ENCODE data around the gene TNS1. TPM values are rescaled to one million over a fixed set of nuclear protein-coding genes. Genes with fewer than 3 reads are reported as not detected.

Gene TNS1
- total and polyA plus RNA-seq, 2 donors (not counting 1 experiment from before 2014, with no cell fraction given): 0.10 to 0.86 TPM

DNA sequence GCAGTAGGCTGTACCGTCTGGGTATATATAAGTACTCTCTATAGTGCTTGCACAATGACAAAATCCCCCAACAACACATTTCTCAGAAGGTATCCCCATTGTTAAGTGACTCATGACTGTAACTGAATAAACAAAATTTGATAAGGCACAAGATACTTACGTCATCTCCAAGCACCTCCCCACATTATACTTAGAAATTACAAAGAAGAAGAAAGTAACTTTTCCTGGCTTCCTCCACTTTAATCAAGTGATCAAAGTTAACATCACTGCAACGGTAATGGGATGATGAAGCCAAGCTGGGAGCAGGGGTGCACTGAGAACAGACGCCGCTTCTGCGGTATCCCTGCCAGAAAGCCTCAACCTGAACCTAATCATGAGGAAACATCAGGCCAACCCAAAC is 9.7 kb downstream of the TNS1 start:
- no peak for TF ChIP-seq CTCF (IDR thresholded peaks at IDR 0.05)
- no peak for TF ChIP-seq EZH2 (IDR thresholded peaks at IDR 0.05; ENCODE audit: borderline replicate concordance, insufficient read depth, low read depth, low read length, poor library complexity, severe bottlenecking)
- intact Hi-C loops (cut with micrococcal nuclease): no loop called here
- Histone ChIP-seq H3K79me2 (ENCODE audit: control insufficient read depth, insufficient read depth, low read length) (no peaks in the 10 kb centered on the region), H3K9me3 (ENCODE audit: control extremely low read depth in 1 of 3, control insufficient read depth in 2 of 3, insufficient read depth in 1 of 3, low read length in 2 of 3) (no peaks in the 10 kb centered on the region), H3K4me3 (ENCODE audit: control extremely low read depth in 1 of 5, extremely low read depth in 1 of 5, insufficient read depth in 1 of 5, low read depth in 2 of 5, low read length in 4 of 5) (no peak overlapping the region), H3K27ac (ENCODE audit: low read length in 2 of 2) (no peak overlapping the region), H3K9ac (ENCODE audit: low read length) (no peak overlapping the region), H3K4me2 (replicated peaks; ENCODE audit: low read depth, low read length, poor library complexity, severe bottlenecking) (no peak overlapping the region), H3K36me3 (replicated peaks in 1 of 2; ENCODE audit: control extremely low read depth in 1 of 2, control insufficient read depth in 1 of 2, extremely low read depth in 1 of 2, insufficient read depth in 2 of 2, low read length in 1 of 2) (no peaks in the 10 kb centered on the region), H3K4me1 (ENCODE audit: control insufficient read depth in 2 of 2, insufficient read depth in 2 of 2, low read length in 2 of 2) (no peaks in the 10 kb centered on the region), H4K20me1 (ENCODE audit: control insufficient read depth, insufficient read depth, low read length, poor library complexity, severe bottlenecking) (no peaks in the 10 kb centered on the region), H2AFZ (ENCODE audit: insufficient read depth, low read depth, low read length, poor library complexity, severe bottlenecking) (no peak overlapping the region), H3K27me3 (replicated peaks in 1 of 4; ENCODE audit: control extremely low read depth in 1 of 4, control insufficient read depth in 3 of 4, insufficient read depth in 4 of 4, low read length in 3 of 4) (peaks cover 0 to 3% (median 0%) of the 10 kb centered on the region in 4 experiments)
- DNase-seq: no peak
- CTCF ChIA-PET: interaction anchor here (1.1 to 6.9 kb wide), 8 partner anchors 8 to 210 kb away, joined by 3 to 60 read pairs (median 8); partner anchors contain the start of gene RUFY4
- Mint-ChIP-seq H3K27me3 (peaks cover 34% of the 10 kb centered on the region), H3K4me3 (no peak overlapping the region), H3K27ac (no peak overlapping the region), H3K9me3 (ENCODE audit: insufficient read depth) (no peaks in the 10 kb centered on the region), H3K4me1 (no peaks in the 10 kb centered on the region)
- ATAC-seq (ENCODE audit: low read depth): no peak
- POLR2A ChIA-PET: no interaction called here
- WGBS (ENCODE audit: insufficient coverage): 95% methylated on average over 3 of the region's 6 CpGs

DNA sequence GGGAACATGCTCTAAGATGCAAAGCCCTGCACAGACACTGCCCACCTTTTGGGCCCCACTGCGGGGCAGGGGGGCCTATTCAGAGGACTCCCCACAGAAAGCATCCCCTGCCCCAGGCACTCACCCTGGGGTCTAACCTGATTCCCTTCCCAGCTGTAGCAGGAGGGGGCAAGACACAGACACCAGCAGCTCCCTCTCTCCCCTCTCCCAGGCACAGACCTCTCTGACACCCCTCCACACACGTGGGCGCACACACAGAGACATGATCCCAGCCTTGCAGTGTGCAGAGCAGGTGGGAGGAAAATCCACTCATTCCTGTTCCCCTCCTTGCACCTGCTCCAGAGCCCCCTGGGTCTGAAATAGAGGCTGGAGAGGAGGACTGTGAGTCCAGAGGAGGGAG is 10.7 kb downstream of the TNS1 start:
- intact Hi-C loops (cut with micrococcal nuclease): no loop called here
- TF ChIP-seq EZH2 (IDR thresholded peaks at IDR 0.05; ENCODE audit: borderline replicate concordance, insufficient read depth, low read depth, low read length, poor library complexity, severe bottlenecking): no peak
- Histone ChIP-seq H3K4me2 (replicated peaks; ENCODE audit: low read depth, low read length, poor library complexity, severe bottlenecking) (no peak overlapping the region), H3K4me3 (ENCODE audit: control extremely low read depth in 1 of 5, extremely low read depth in 1 of 5, insufficient read depth in 1 of 5, low read depth in 2 of 5, low read length in 4 of 5) (no peak overlapping the region), H3K79me2 (ENCODE audit: control insufficient read depth, insufficient read depth, low read length) (no peaks in the 10 kb centered on the region), H3K9ac (ENCODE audit: low read length) (no peak overlapping the region), H3K9me3 (ENCODE audit: control extremely low read depth in 1 of 3, control insufficient read depth in 2 of 3, insufficient read depth in 1 of 3, low read length in 2 of 3) (no peaks in the 10 kb centered on the region), H2AFZ (ENCODE audit: insufficient read depth, low read depth, low read length, poor library complexity, severe bottlenecking) (no peak overlapping the region), H3K4me1 (ENCODE audit: control insufficient read depth in 2 of 2, insufficient read depth in 2 of 2, low read length in 2 of 2) (no peaks in the 10 kb centered on the region), H3K27ac (ENCODE audit: low read length in 2 of 2) (no peak overlapping the region), H3K36me3 (replicated peaks in 1 of 2; ENCODE audit: control extremely low read depth in 1 of 2, control insufficient read depth in 1 of 2, extremely low read depth in 1 of 2, insufficient read depth in 2 of 2, low read length in 1 of 2) (no peaks in the 10 kb centered on the region), H3K27me3 (replicated peaks in 1 of 4; ENCODE audit: control extremely low read depth in 1 of 4, control insufficient read depth in 3 of 4, insufficient read depth in 4 of 4, low read length in 3 of 4) (peaks cover 0 to 3% (median 0%) of the 10 kb centered on the region in 4 experiments), H4K20me1 (ENCODE audit: control insufficient read depth, insufficient read depth, low read length, poor library complexity, severe bottlenecking) (no peaks in the 10 kb centered on the region)
- ChIA-PET POLR2A (no interaction called here), CTCF (interaction anchor here (1.8 to 6.9 kb wide), 3 partner anchors 202 to 206 kb away, joined by 12 to 60 read pairs (median 52); no protein-coding TSS in a partner anchor)
- Mint-ChIP-seq H3K27me3 (peaks cover 26% of the 10 kb centered on the region), H3K27ac (no peak overlapping the region), H3K4me3 (no peak overlapping the region), H3K4me1 (no peaks in the 10 kb centered on the region), H3K9me3 (ENCODE audit: insufficient read depth) (no peaks in the 10 kb centered on the region)
- DNase-seq: no peak
- 100% methylated on average over 1 of the region's 3 CpGs for WGBS (ENCODE audit: insufficient coverage)
- ATAC-seq (ENCODE audit: low read depth): no peak

All from B cell (primary cell).